Mesenchymal stem cell (in vitro differentiated cells and primary cell): ENCODE data around the gene HELLS.
"Not testable (repeated sequence)": the region's sequence is repeated elsewhere in the genome, so short reads cannot be mapped to it uniquely, and the experiment has no call there.

ENCODE experiments used
- DNase-seq: peaks from one replicate; pipeline ENCODE4 v3.0.0-alpha.2; 2013
- H2AFZ ChIP-seq: one replicate; pipeline ENCODE4 v1.6.1; 2013; ENCODE audit warnings: low read depth, mild to moderate bottlenecking, control low read depth, inconsistent platforms, low read length, moderate library complexity
- H2AK5ac ChIP-seq: 2 replicates; pipeline ENCODE4 v1.6.1; 2013; ENCODE audit warnings: low read length, moderate library complexity, mild to moderate bottlenecking, inconsistent platforms; ENCODE audit not compliant: severe bottlenecking
- H2BK120ac ChIP-seq: one replicate; pipeline ENCODE4 v1.6.1; 2013; ENCODE audit warnings: low read depth, mild to moderate bottlenecking, inconsistent platforms, low read length, moderate library complexity
- H2BK12ac ChIP-seq, 2 experiments: one replicate each; pipeline ENCODE4 v1.6.1; 2013; ENCODE audit warnings: inconsistent platforms in 2 of 2, low read length in 2 of 2, mild to moderate bottlenecking in 2 of 2, moderate library complexity in 2 of 2, control low read depth in 1 of 2
- H2BK15ac ChIP-seq: one replicate; pipeline ENCODE4 v1.6.1; 2013; ENCODE audit warnings: mild to moderate bottlenecking, low read depth, inconsistent platforms; ENCODE audit not compliant: poor library complexity, severe bottlenecking
- H2BK5ac ChIP-seq: 2 replicates; pipeline ENCODE4 v1.6.1; 2013; ENCODE audit warnings: low read depth, mild to moderate bottlenecking, low read length, control low read depth, inconsistent platforms; ENCODE audit not compliant: poor library complexity, severe bottlenecking
- H3K14ac ChIP-seq, 2 experiments: one replicate each; pipeline ENCODE4 v1.6.1; 2013; ENCODE audit warnings: inconsistent platforms in 2 of 2, low read length in 2 of 2, control low read depth in 1 of 2, mild to moderate bottlenecking in 1 of 2, moderate library complexity in 1 of 2
- H3K18ac ChIP-seq, 2 experiments: one replicate each; pipeline ENCODE4 v1.6.1; 2013; ENCODE audit warnings: inconsistent platforms in 2 of 2, low read length in 2 of 2, control low read depth in 1 of 2, low read depth in 1 of 2, mild to moderate bottlenecking in 1 of 2
- H3K23ac ChIP-seq, 2 experiments: one replicate each; pipeline ENCODE4 v1.6.1; 2013; ENCODE audit warnings: inconsistent platforms in 2 of 2, low read length in 2 of 2, mild to moderate bottlenecking in 2 of 2, moderate library complexity in 2 of 2, control low read depth in 1 of 2
- H3K27ac ChIP-seq: 2 replicates; pipeline ENCODE4 v1.5.1; 2013; ENCODE audit warnings: mild to moderate bottlenecking, moderate library complexity, low read length, control low read depth, inconsistent platforms; ENCODE audit not compliant: poor library complexity, severe bottlenecking
- H3K27me3 ChIP-seq, 2 experiments: 2 replicates each; pipeline versions ENCODE4 v1.6.1 to v1.7.0; 2013; ENCODE audit warnings: low read length in 2 of 2, mild to moderate bottlenecking in 2 of 2, moderate library complexity in 2 of 2, control low read depth in 1 of 2, inconsistent platforms in 1 of 2; ENCODE audit not compliant: control insufficient read depth in 1 of 2, insufficient read depth in 1 of 2
- H3K36me3 ChIP-seq, 2 experiments: 2 replicates each; pipeline versions ENCODE4 v1.6.1 to v1.7.0; 2013; ENCODE audit warnings: low read length in 2 of 2, control low read depth in 1 of 2, inconsistent platforms in 1 of 2, low read depth in 1 of 2, mild to moderate bottlenecking in 1 of 2; ENCODE audit not compliant: insufficient read depth in 2 of 2, control insufficient read depth in 1 of 2
- H3K4ac ChIP-seq, 2 experiments: one replicate each; pipeline ENCODE4 v1.6.1; 2013; ENCODE audit warnings: inconsistent platforms in 2 of 2, low read length in 2 of 2, mild to moderate bottlenecking in 2 of 2, moderate library complexity in 2 of 2, control low read depth in 1 of 2, low read depth in 1 of 2
- H3K4me1 ChIP-seq: 2 replicates; pipeline ENCODE4 v1.6.1; 2013; ENCODE audit warnings: low read depth, low read length, control low read depth; ENCODE audit not compliant: control insufficient read depth, insufficient read depth
- H3K4me2 ChIP-seq: 2 replicates; pipeline ENCODE4 v1.6.1; 2013; ENCODE audit warnings: low read length, mild to moderate bottlenecking, inconsistent platforms; ENCODE audit not compliant: poor library complexity, severe bottlenecking
- H3K4me3 ChIP-seq, 2 experiments: 2 replicates each; pipeline versions ENCODE4 v1.5.1 to v1.7.0; 2013; ENCODE audit warnings: low read length in 2 of 2, mild to moderate bottlenecking in 2 of 2, control low read depth in 1 of 2, low read depth in 1 of 2; ENCODE audit not compliant: insufficient read depth in 1 of 2
- H3K79me1 ChIP-seq: replicated peaks from 2 replicates; pipeline ENCODE4 v1.6.1; 2013; ENCODE audit warnings: mild to moderate bottlenecking, control low read depth, low read length, inconsistent platforms; ENCODE audit not compliant: poor library complexity, severe bottlenecking
- H3K9ac ChIP-seq: 2 replicates; pipeline ENCODE4 v1.7.0; 2013; ENCODE audit warnings: mild to moderate bottlenecking, low read length, moderate library complexity
- H3K9me3 ChIP-seq: 2 replicates; pipeline ENCODE4 v1.7.0; 2013; ENCODE audit warnings: mild to moderate bottlenecking, low read length; ENCODE audit not compliant: control insufficient read depth
- H4K8ac ChIP-seq: one replicate; pipeline ENCODE4 v1.6.1; 2013; ENCODE audit warnings: inconsistent platforms, mild to moderate bottlenecking, low read length, moderate library complexity
- H4K91ac ChIP-seq: one replicate; pipeline ENCODE4 v1.6.1; 2013; ENCODE audit warnings: mild to moderate bottlenecking, low read length, inconsistent platforms
- WGBS: methylation state at CpG from one replicate; pipeline ENCODE4 v1.1.7; 2013; ENCODE audit warnings: mixed read lengths; 5-methylcytosine and 5-hydroxymethylcytosine counted together

HELLS gene

GRCh38 chr10:94630017-94630688 lies 84.6 kb downstream of the HELLS start:
- Histone ChIP-seq H3K36me3 (no peaks in the 10 kb centered on the region), H2BK15ac (no peak overlapping the region), H3K4me2 (no peak overlapping the region), H3K14ac (no peak overlapping the region), H2BK120ac (no peak overlapping the region), H2BK12ac (no peak overlapping the region), H2AK5ac (no peak overlapping the region), H3K27ac (no peak overlapping the region), H3K4ac (no peak overlapping the region), H3K23ac (no peak overlapping the region), H3K9me3 (no peaks in the 10 kb centered on the region), H4K91ac (no peak overlapping the region), H3K27me3 (no peaks in the 10 kb centered on the region), H3K4me1 (no peaks in the 10 kb centered on the region), H3K79me1 (no peaks in the 10 kb centered on the region), H2AFZ (no peak overlapping the region), H3K4me3 (no peak overlapping the region), H3K18ac (no peak overlapping the region), H3K9ac (no peak overlapping the region), H2BK5ac (no peak overlapping the region), H4K8ac (no peak overlapping the region)
- WGBS, result 93% methylated on average over 1 of the region's 4 CpGs
- DNase-seq, result peak; percentile 29

- no peaks in the 10 kb centered on the region for H3K9me3 ChIP-seq
- H2BK15ac ChIP-seq, result no peak overlapping the region
- H2AK5ac ChIP-seq, result no peak overlapping the region
- no peak overlapping the region for H3K4ac ChIP-seq
- DNase-seq, result no peak
- no peak overlapping the region for H3K4me2 ChIP-seq
- H3K27me3 ChIP-seq, result no peaks in the 10 kb centered on the region
- no peak overlapping the region for H3K4me3 ChIP-seq
- no peak overlapping the region for H2BK120ac ChIP-seq
- no peak overlapping the region for H3K23ac ChIP-seq
- H3K79me1 ChIP-seq, result no peaks in the 10 kb centered on the region
- no peak overlapping the region for H4K8ac ChIP-seq
- no peak overlapping the region for H4K91ac ChIP-seq
- H2BK5ac ChIP-seq, result no peak overlapping the region
- WGBS, result 88% methylated on average over 1 of the region's 3 CpGs
- H3K4me1 ChIP-seq, result no peaks in the 10 kb centered on the region
- no peak overlapping the region for H3K27ac ChIP-seq
- H3K14ac ChIP-seq, result no peak overlapping the region
- no peak overlapping the region for H3K18ac ChIP-seq
- no peak overlapping the region for H3K9ac ChIP-seq
- no peak overlapping the region for H2BK12ac ChIP-seq
- no peaks in the 10 kb centered on the region for H3K36me3 ChIP-seq
- H2AFZ ChIP-seq, result no peak overlapping the region
These were observed 85.7 kb downstream of the HELLS start for GRCh38 chr10:94631077-94631875.

- H2AK5ac ChIP-seq, result no peak overlapping the region
- WGBS, result 94% methylated on average over 1 of the region's 1 CpG
- H3K14ac ChIP-seq, result no peak overlapping the region
- H2BK15ac ChIP-seq, result no peak overlapping the region
- peaks cover 2% of the 10 kb centered on the region for H3K9me3 ChIP-seq
- no peak overlapping the region for H2BK12ac ChIP-seq
- no peaks in the 10 kb centered on the region for H3K79me1 ChIP-seq
- H3K4me2 ChIP-seq, result no peak overlapping the region
- H3K27me3 ChIP-seq, result no peaks in the 10 kb centered on the region
- H2AFZ ChIP-seq, result no peak overlapping the region
- H2BK5ac ChIP-seq, result no peak overlapping the region
- H3K23ac ChIP-seq, result no peak overlapping the region
- no peak overlapping the region for H2BK120ac ChIP-seq
- H4K8ac ChIP-seq, result no peak overlapping the region
- no peaks in the 10 kb centered on the region for H3K36me3 ChIP-seq
- H3K4ac ChIP-seq, result no peak overlapping the region
- no peaks in the 10 kb centered on the region for H3K4me1 ChIP-seq
- H3K9ac ChIP-seq, result no peak overlapping the region
- H3K27ac ChIP-seq, result no peak overlapping the region
- no peak overlapping the region for H3K18ac ChIP-seq
- DNase-seq, result no peak
- no peak overlapping the region for H4K91ac ChIP-seq
- no peak overlapping the region for H3K4me3 ChIP-seq
These were observed 87.4 kb downstream of the HELLS start for GRCh38 chr10:94632954-94633353.

GRCh38 chr10:94638097-94638496 lies 92.5 kb downstream of the HELLS start:
- not testable (repeated sequence) for H4K91ac ChIP-seq, H2BK120ac ChIP-seq, H2BK15ac ChIP-seq, H3K27ac ChIP-seq, H3K14ac ChIP-seq, H2BK5ac ChIP-seq, H3K36me3 ChIP-seq, H3K4ac ChIP-seq, H4K8ac ChIP-seq, H3K79me1 ChIP-seq, H3K4me1 ChIP-seq, H2AK5ac ChIP-seq, H2BK12ac ChIP-seq, H2AFZ ChIP-seq, H3K18ac ChIP-seq, DNase-seq, H3K4me3 ChIP-seq, H3K9ac ChIP-seq, H3K27me3 ChIP-seq, H3K23ac ChIP-seq, H3K4me2 ChIP-seq
- H3K9me3 ChIP-seq, result peaks cover 16% of the 10 kb centered on the region
- 91% methylated on average over 4 of the region's 4 CpGs for WGBS
